ENCODE measurements around the gene ORMDL2.
"Not testable (repeated sequence)": the region's sequence is repeated elsewhere in the genome, so short reads cannot be mapped to it uniquely, and the experiment has no call there.

The ORMDL2 gene

DNA sequence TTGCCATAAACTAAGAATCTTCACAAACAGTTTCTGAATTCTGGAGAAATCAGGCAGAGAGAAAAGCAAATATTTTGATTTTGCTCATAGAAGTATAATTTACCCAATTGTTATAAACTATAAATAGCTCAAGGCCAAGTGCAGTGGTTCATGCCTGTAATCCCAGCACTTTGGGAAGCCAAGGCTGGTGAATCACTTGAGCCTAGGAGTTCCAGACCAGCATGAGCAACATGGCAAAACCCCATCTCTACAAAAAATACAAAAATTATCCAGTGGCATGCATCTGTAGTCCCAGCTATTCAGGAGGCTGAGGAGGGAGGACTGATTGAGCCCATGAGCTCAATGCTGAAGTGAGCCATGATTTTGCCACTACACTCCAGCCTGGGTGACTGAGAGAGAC lies 44.4 kb downstream of the ORMDL2 start:
- no peaks in the 10 kb centered on the region for H3K27me3 Mint-ChIP-seq
- DNase-seq (no peak), ATAC-seq (no peak)
- H3K4me1 Mint-ChIP-seq, result no peaks in the 10 kb centered on the region
- peaks cover 0 to 5% of the 10 kb centered on the region in 2 donors for H3K9me3 Mint-ChIP-seq
- no peak overlapping the region for H3K27ac Mint-ChIP-seq
- no peak overlapping the region for H3K4me3 Mint-ChIP-seq

DNA sequence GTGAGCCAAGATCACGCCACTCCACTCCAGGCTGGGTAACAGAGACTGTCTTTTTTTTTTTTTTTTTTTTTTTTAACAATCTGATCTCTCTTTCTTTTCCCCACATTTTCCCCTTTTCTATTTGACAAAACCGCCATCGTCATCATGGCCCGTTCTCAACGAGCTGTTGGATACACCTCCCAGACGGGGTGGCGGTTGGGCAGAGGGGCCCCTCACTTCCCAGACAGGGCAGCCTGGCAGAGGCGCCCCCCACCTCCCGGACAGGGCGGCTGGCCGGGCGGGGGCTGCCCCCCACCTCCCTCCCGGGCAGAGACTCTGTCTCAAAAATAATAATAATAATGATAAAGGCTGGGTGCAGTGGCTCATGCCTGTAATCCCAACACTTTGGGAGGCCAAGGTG lies 45.1 kb downstream of the ORMDL2 start:
- not testable (repeated sequence) for H3K27me3 Mint-ChIP-seq, H3K27ac Mint-ChIP-seq, H3K4me1 Mint-ChIP-seq, ATAC-seq, DNase-seq, H3K4me3 Mint-ChIP-seq, H3K9me3 Mint-ChIP-seq

DNA sequence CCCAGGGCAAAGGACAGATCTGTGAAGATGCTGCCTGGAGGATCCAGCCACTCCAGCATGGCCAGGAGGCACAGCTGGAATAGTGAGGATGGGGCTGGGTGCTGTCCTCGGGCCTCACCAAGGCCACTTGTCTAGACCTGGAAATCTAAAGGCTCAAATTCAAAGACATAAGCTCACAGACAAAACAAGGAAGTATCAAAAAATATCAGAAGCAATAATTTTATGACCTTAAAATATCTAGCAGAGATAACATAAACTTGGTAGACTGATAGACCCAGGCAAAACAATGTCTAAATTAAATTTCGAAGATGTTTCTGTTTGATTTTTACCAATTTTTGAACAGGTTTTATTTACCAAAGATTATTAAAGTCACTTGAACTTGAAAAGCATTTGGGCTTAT lies 47.5 kb downstream of the ORMDL2 start:
- H3K27ac Mint-ChIP-seq, result no peak overlapping the region
- DNase-seq (no peak), ATAC-seq (no peak)
- H3K4me1 Mint-ChIP-seq, result no peaks in the 10 kb centered on the region
- H3K4me3 Mint-ChIP-seq, result no peak overlapping the region
- H3K9me3 Mint-ChIP-seq, result peaks cover 0 to 5% of the 10 kb centered on the region in 2 donors
- H3K27me3 Mint-ChIP-seq, result no peaks in the 10 kb centered on the region

DNA sequence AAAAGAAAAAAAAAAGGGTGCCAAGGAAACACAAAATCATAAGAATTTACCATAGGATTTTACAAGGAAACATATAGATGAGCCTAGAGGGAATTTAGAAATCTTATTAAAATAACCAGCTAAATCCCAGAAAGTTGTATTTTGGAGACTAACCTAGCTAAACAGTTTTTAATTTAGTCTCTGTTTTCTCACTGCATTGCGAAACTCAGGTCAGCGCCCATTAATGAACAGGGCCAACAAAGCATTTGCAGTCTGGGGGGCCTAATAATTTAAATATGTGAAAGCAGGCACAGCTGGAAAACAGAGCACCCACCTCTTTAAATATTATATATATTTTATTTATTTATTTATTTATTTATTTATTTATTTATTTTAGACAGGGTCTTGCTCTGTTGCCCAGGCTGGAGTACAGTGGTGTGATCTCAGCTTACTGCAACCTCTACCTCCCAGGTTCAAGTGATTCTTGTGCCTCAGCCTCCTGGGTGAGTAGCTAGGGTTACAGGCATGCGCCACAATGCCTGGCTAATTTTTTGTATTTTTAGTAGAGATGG lies 48.7 kb downstream of the ORMDL2 start:
- H3K27me3 Mint-ChIP-seq, H3K27ac Mint-ChIP-seq, ATAC-seq, H3K9me3 Mint-ChIP-seq, H3K4me1 Mint-ChIP-seq, H3K4me3 Mint-ChIP-seq, DNase-seq: not testable (repeated sequence)
